Measurements from ENCODE around the gene PREPL.
"Not testable (repeated sequence)": the region's sequence is repeated elsewhere in the genome, so short reads cannot be mapped to it uniquely, and the experiment has no call there.

Gene PREPL

DNA sequence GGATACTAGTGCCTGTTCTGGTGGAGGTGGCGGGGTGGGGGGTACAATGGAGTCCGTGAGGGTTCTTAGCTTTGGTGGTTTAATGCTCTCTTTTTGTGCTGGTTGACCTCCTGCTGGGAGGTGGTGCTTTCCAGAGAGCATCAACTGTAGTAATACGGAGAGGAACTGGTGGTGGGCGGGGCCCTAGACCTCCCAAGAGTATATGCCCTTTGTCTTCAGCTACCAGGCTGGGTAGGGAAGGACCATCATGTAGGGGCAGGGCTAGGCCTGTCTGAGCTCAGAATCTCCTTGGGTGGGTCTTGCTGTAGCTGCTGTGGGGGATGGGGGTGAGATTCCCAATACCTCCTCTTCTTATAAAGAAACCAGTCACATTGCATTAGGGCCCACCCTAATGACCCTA is 27.6 kb upstream of the PREPL start:
- TF ChIP-seq GLIS1 (tag by site-specific recombination; IDR thresholded peaks at IDR 0.05) (0 out of 2 replicates have a peak, but pooled peaks have one; percentile 23), HOXA7 (CRISPR knock-in tag; IDR thresholded peaks at IDR 0.05; ENCODE audit: borderline replicate concordance) (no peak), EGR2 (tag by site-specific recombination; IDR thresholded peaks at IDR 0.05; ENCODE audit: low read depth) (no peak), ZNF133 (tag by site-specific recombination; IDR thresholded peaks at IDR 0.05) (no peak), ZNF670 (tag by site-specific recombination; IDR thresholded peaks at IDR 0.05; ENCODE audit: low read depth) (no peak)
- TF ChIP-seq, protein P1, sequence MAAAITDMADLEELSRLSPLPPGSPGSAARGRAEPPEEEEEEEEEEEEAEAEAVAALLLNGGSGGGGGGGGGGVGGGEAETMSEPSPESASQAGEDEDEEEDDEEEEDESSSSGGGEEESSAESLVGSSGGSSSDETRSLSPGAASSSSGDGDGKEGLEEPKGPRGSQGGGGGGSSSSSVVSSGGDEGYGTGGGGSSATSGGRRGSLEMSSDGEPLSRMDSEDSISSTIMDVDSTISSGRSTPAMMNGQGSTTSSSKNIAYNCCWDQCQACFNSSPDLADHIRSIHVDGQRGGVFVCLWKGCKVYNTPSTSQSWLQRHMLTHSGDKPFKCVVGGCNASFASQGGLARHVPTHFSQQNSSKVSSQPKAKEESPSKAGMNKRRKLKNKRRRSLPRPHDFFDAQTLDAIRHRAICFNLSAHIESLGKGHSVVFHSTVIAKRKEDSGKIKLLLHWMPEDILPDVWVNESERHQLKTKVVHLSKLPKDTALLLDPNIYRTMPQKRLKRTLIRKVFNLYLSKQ (tag by site-specific recombination; IDR thresholded peaks at IDR 0.05; ENCODE audit: borderline replicate concordance), result no peak
- TF ChIP-seq, protein P2, sequence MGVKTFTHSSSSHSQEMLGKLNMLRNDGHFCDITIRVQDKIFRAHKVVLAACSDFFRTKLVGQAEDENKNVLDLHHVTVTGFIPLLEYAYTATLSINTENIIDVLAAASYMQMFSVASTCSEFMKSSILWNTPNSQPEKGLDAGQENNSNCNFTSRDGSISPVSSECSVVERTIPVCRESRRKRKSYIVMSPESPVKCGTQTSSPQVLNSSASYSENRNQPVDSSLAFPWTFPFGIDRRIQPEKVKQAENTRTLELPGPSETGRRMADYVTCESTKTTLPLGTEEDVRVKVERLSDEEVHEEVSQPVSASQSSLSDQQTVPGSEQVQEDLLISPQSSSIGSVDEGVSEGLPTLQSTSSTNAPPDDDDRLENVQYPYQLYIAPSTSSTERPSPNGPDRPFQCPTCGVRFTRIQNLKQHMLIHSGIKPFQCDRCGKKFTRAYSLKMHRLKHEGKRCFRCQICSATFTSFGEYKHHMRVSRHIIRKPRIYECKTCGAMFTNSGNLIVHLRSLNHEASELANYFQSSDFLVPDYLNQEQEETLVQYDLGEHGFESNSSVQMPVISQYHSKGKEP (tag by site-specific recombination; IDR thresholded peaks at IDR 0.05), result no peak
- TF ChIP-seq, protein P3, sequence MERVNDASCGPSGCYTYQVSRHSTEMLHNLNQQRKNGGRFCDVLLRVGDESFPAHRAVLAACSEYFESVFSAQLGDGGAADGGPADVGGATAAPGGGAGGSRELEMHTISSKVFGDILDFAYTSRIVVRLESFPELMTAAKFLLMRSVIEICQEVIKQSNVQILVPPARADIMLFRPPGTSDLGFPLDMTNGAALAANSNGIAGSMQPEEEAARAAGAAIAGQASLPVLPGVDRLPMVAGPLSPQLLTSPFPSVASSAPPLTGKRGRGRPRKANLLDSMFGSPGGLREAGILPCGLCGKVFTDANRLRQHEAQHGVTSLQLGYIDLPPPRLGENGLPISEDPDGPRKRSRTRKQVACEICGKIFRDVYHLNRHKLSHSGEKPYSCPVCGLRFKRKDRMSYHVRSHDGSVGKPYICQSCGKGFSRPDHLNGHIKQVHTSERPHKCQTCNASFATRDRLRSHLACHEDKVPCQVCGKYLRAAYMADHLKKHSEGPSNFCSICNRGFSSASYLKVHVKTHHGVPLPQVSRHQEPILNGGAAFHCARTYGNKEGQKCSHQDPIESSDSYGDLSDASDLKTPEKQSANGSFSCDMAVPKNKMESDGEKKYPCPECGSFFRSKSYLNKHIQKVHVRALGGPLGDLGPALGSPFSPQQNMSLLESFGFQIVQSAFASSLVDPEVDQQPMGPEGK (tag by site-specific recombination; IDR thresholded peaks at IDR 0.05), result no peak
- no peak overlapping the region for H3K4me3 ChIP-seq (ENCODE audit: low read depth, low read length)
- no peaks in the 10 kb centered on the region for H3K4me1 ChIP-seq (ENCODE audit: control insufficient read depth, insufficient read depth, low read length)
- CTCF ChIA-PET, result interaction anchor here (0.6 to 8.1 kb wide), 5 partner anchors 17 to 586 kb away, joined by 3 to 75 read pairs (median 6); no protein-coding TSS in a partner anchor
- POLR2A ChIA-PET, result no interaction called here
- H3K36me3 ChIP-seq (ENCODE audit: control insufficient read depth in 2 of 2, insufficient read depth in 1 of 2, low read length in 2 of 2), result no peaks in the 10 kb centered on the region
- H3K27ac ChIP-seq (ENCODE audit: extremely low read depth, low read depth, low read length), result no peak overlapping the region
- no peaks in the 10 kb centered on the region for H3K9me3 ChIP-seq (ENCODE audit: control insufficient read depth, insufficient read depth, low read depth, low read length)

DNA sequence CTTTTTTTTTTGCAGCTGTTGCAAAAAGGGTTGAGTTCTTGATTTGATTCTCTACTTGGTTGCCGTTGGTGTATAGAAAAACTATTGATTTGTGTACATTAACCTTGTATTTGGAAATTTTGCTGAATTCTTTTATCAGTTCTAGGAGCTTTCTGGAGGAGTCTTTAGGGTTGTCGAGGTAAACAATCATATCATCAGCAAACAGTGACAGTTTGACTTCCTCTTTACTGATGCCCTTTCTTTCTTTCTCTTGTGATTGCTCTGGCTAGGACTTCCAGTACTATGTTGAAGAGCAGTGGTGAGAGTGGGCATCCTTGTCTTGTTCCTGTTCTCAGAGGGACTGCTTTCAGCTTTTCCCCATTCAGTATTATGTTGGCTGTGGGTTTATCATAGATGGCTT is 23.9 kb upstream of the PREPL start:
- POLR2A ChIA-PET; H3K36me3 ChIP-seq (ENCODE audit: control insufficient read depth in 2 of 2, insufficient read depth in 1 of 2, low read length in 2 of 2); H3K4me3 ChIP-seq (ENCODE audit: low read depth, low read length); H3K27ac ChIP-seq (ENCODE audit: extremely low read depth, low read depth, low read length); H3K4me1 ChIP-seq (ENCODE audit: control insufficient read depth, insufficient read depth, low read length); H3K9me3 ChIP-seq (ENCODE audit: control insufficient read depth, insufficient read depth, low read depth, low read length): not testable (repeated sequence)
- CTCF ChIA-PET, result interaction anchor here (1.2 kb wide), 1 partner anchor 570 kb away, joined by 3 read pairs; no protein-coding TSS in a partner anchor

DNA sequence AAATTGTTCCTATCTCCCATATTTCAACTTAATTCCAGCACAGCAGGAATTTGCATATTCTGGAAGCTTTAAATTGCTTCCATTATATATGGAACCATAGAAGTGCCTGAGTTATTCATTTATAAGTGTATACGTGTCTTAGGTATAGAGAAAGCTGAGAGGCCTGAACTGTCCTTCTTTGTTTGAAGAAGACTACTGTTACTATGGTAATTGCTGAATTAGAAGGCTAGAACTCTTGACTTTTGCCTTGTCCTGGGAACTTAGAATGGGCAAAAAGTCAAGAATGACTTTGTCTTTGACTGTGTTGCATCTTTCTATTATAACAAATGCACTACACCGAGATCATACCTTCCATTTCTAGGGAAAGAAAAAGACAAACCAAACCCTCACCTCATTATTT is 16.2 kb upstream of the PREPL start:
- no peaks in the 10 kb centered on the region for H3K9me3 ChIP-seq (ENCODE audit: control insufficient read depth, insufficient read depth, low read depth, low read length)
- POLR2A ChIA-PET, result no interaction called here
- TF ChIP-seq SP3 (tag by site-specific recombination; IDR thresholded peaks at IDR 0.05) (no peak), SP2 (tag by site-specific recombination; IDR thresholded peaks at IDR 0.05) (no peak), ZNF560 (tag by site-specific recombination; IDR thresholded peaks at IDR 0.05; ENCODE audit: borderline replicate concordance) (no peak), ZNF23 (tag by site-specific recombination; IDR thresholded peaks at IDR 0.05; ENCODE audit: borderline replicate concordance) (no peak), GLIS1 (tag by site-specific recombination; IDR thresholded peaks at IDR 0.05) (no peak), ZNF558 (tag by site-specific recombination; IDR thresholded peaks at IDR 0.05) (no peak), ZFP41 (tag by site-specific recombination; IDR thresholded peaks at IDR 0.05; ENCODE audit: borderline replicate concordance) (no peak), TCF7L2 (IDR thresholded peaks at IDR 0.05; ENCODE audit: borderline replicate concordance, low read depth, low read length) (no peak), ZNF426 (tag by site-specific recombination; IDR thresholded peaks at IDR 0.05) (no peak)
- TF ChIP-seq, protein P4, sequence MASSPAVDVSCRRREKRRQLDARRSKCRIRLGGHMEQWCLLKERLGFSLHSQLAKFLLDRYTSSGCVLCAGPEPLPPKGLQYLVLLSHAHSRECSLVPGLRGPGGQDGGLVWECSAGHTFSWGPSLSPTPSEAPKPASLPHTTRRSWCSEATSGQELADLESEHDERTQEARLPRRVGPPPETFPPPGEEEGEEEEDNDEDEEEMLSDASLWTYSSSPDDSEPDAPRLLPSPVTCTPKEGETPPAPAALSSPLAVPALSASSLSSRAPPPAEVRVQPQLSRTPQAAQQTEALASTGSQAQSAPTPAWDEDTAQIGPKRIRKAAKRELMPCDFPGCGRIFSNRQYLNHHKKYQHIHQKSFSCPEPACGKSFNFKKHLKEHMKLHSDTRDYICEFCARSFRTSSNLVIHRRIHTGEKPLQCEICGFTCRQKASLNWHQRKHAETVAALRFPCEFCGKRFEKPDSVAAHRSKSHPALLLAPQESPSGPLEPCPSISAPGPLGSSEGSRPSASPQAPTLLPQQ (tag by site-specific recombination; IDR thresholded peaks at IDR 0.05), result no peak
- H3K36me3 ChIP-seq (ENCODE audit: control insufficient read depth in 2 of 2, insufficient read depth in 1 of 2, low read length in 2 of 2), result no peaks in the 10 kb centered on the region; a peak in 1 of 3 replicates
- H3K4me1 ChIP-seq (ENCODE audit: control insufficient read depth, insufficient read depth, low read length), result peaks cover 4% of the 10 kb centered on the region; the same call in 1 of the 2 replicates
- CTCF ChIA-PET, result interaction anchor here (0.6 to 2.1 kb wide), 4 partner anchors 15 to 1830 kb away, joined by 3 to 8 read pairs (median 3); no protein-coding TSS in a partner anchor
- H3K27ac ChIP-seq (ENCODE audit: extremely low read depth, low read depth, low read length), result no peak overlapping the region
- no peak overlapping the region for H3K4me3 ChIP-seq (ENCODE audit: low read depth, low read length)
